Endothelial cell of umbilical vein (primary cell): ENCODE results near the gene SEMA5A.

Experiments
- CTCF ChIP-seq, 2 donors: IDR thresholded peaks; 1 replicate in 1 of 2; 2 replicates in 1 of 2; pipeline ENCODE4 v1.5.1; 2011; ENCODE audit warnings: low read length in 2 of 2, mild to moderate bottlenecking in 2 of 2, moderate library complexity in 2 of 2, control low read depth in 1 of 2, inconsistent platforms in 1 of 2, low read depth in 1 of 2; ENCODE audit not compliant: insufficient read depth in 1 of 2; ENCODE audit errors: extremely low read depth in 1 of 2
- EZH2 ChIP-seq: IDR thresholded peaks from 2 replicates; pipeline ENCODE4 v1.6.1; 2012; ENCODE audit warnings: borderline replicate concordance, low read depth, mild to moderate bottlenecking, moderate library complexity, low read length, inconsistent platforms; ENCODE audit not compliant: severe bottlenecking
- JUN ChIP-seq: IDR thresholded peaks from 2 replicates; pipeline ENCODE4 v1.6.1; 2011; ENCODE audit warnings: borderline replicate concordance, low read depth; ENCODE audit not compliant: insufficient read length, insufficient read depth
- MYC ChIP-seq: IDR thresholded peaks from one replicate; pipeline ENCODE4 v1.6.1; 2011; ENCODE audit warnings: mild to moderate bottlenecking, low read depth, low read length
- POLR2A ChIP-seq: IDR thresholded peaks from 2 replicates; pipeline ENCODE4 v1.6.1; 2012; ENCODE audit warnings: low read depth, mild to moderate bottlenecking, control low read depth, low read length
- POLR2AphosphoS5 ChIP-seq: IDR thresholded peaks from 2 replicates; pipeline ENCODE4 v1.6.1; 2012; ENCODE audit warnings: low read depth, mild to moderate bottlenecking, control low read depth, low read length, moderate library complexity; ENCODE audit not compliant: insufficient read depth
- TF ChIP-seq, protein P1 (sequence below): IDR thresholded peaks from 2 replicates; pipeline ENCODE4 v1.6.1; 2011; ENCODE audit not compliant: insufficient read depth, insufficient read length

DNA sequence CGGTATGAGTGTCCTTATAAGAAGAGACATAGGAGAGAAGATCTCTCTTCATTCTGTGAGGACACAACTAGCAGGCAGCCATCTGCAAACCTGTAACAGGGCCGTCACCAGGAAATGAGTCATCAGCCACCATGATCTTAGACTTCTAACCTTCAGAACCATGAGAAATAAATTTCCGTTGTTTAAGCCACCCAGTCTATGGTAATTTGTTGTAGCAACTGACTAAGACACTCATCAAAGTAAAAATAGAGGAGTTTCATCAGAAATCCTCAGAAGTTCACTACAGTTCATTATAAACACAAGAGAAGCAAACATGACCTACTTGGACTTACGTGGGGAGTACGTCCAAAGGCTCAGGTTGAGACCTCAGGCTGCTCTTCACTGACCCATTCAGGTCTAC lies 357.7 kb downstream of the SEMA5A start:
- no peak for TF ChIP-seq CTCF (IDR thresholded peaks at IDR 0.05; ENCODE audit: extremely low read depth in 1 of 2, insufficient read depth in 1 of 2, low read depth in 1 of 2, low read length in 2 of 2)
- no peak for TF ChIP-seq MYC
- no peak for TF ChIP-seq EZH2
- TF ChIP-seq POLR2A = no peak
- TF ChIP-seq, protein P1, sequence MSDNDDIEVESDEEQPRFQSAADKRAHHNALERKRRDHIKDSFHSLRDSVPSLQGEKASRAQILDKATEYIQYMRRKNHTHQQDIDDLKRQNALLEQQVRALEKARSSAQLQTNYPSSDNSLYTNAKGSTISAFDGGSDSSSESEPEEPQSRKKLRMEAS = no peak
- no peak for TF ChIP-seq JUN
- no peak for TF ChIP-seq POLR2AphosphoS5
